ENCODE data around the gene RABEPK.
"Not testable (repeated sequence)": the region's sequence is repeated elsewhere in the genome, so short reads cannot be mapped to it uniquely, and the experiment has no call there.

Gene RABEPK

GRCh38 chr9:125195591-125195990 lies 4.8 kb upstream of the RABEPK start:
- not testable (repeated sequence) for DNase-seq

- peak; percentile 59 for DNase-seq
These were observed 2.7 kb downstream of the RABEPK start for GRCh38 chr9:125202846-125203618.

- no peak for DNase-seq
These were observed 4.1 kb downstream of the RABEPK start for GRCh38 chr9:125204477-125204876.

GRCh38 chr9:125214186-125214585 lies 13.8 kb downstream of the RABEPK start:
- DNase-seq, result no peak

- no peak for DNase-seq
These were observed 18.3 kb downstream of the RABEPK start for GRCh38 chr9:125218621-125219020.

GRCh38 chr9:125224858-125225257 lies 24.5 kb downstream of the RABEPK start:
- DNase-seq, result not testable (repeated sequence)

- no peak for DNase-seq
These were observed 27.4 kb downstream of the RABEPK start for GRCh38 chr9:125227761-125228160.

- DNase-seq, result no peak
These were observed 33.3 kb downstream of the RABEPK start for GRCh38 chr9:125233678-125234077.

GRCh38 chr9:125234099-125234498 lies 33.8 kb downstream of the RABEPK start:
- DNase-seq, result not testable (repeated sequence)

- no peak for DNase-seq
These were observed 35.6 kb downstream of the RABEPK start for GRCh38 chr9:125235804-125236519.

GRCh38 chr9:125236520-125237159 lies 36.3 kb downstream of the RABEPK start:
- not testable (repeated sequence) for DNase-seq

- no peak for DNase-seq
These were observed 38.0 kb downstream of the RABEPK start for GRCh38 chr9:125238127-125238914.

GRCh38 chr9:125238915-125239446 lies 38.6 kb downstream of the RABEPK start:
- DNase-seq, result no peak

- no peak for DNase-seq
These were observed 39.6 kb downstream of the RABEPK start for GRCh38 chr9:125239631-125240597.

- no peak for DNase-seq
These were observed 40.3 kb downstream of the RABEPK start for GRCh38 chr9:125240649-125240999.

GRCh38 chr9:125241000-125241862 lies 40.9 kb downstream of the RABEPK start, which contains the start of gene HSPA5:
TSS of gene HSPA5 (minus strand) at chr9:125241343. CDS start at chr9:125241126, 217 bp downstream.
- DNase-seq, result peak; percentile 97

GRCh38 chr9:125241863-125242739 lies 41.8 kb downstream of the RABEPK start:
- no peak for DNase-seq

GRCh38 chr9:125243792-125244260 lies 43.5 kb downstream of the RABEPK start:
- DNase-seq, result no peak

- DNase-seq, result no peak
These were observed 45.9 kb downstream of the RABEPK start for GRCh38 chr9:125246261-125246667.
